Measurements from ENCODE around the gene SLC7A6. TPM values are rescaled to one million over a fixed set of nuclear protein-coding genes. Genes with fewer than 3 reads are reported as not detected.

The SLC7A6 gene
- polyA plus RNA-seq, 1 experiment: 27.4 TPM

DNA sequence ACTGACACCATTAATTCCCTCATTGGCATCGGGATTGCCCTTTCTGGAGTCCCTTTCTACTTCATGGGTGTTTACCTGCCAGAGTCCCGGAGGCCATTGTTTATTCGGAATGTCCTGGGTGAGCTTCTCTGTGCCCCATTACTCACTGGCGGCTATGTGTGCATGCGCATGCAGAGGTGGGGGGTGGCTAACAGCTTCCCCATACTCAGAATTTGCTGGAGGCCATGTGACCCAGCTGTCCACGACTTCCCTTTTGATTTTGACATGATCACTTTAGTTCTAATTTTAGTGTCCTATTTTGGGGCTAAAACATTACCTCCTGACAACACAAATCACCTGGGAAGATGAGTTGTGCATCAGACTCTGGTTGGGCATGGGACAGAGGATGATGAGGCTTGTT is 32.4 kb downstream of the SLC7A6 start:
- Histone ChIP-seq H3K4me3 (ENCODE audit: low read depth, low read length) (no peak overlapping the region), H3K9me3 (ENCODE audit: control insufficient read depth, insufficient read depth, low read length) (no peaks in the 10 kb centered on the region), H3K27ac (ENCODE audit: low read depth, low read length) (no peak overlapping the region), H3K27me3 (ENCODE audit: control insufficient read depth, insufficient read depth, low read length) (no peaks in the 10 kb centered on the region)
- CTCF ChIA-PET: interaction anchor here (0.8 to 1.5 kb wide), 2 partner anchors 34 to 35 kb away, joined by 4 to 7 read pairs; no protein-coding TSS in a partner anchor
- POLR2A ChIA-PET: interaction anchor here (1.2 to 1.4 kb wide), 2 partner anchors 11 to 14 kb away, joined by 3 to 4 read pairs; partner anchors contain the start of genes PRMT7 and SLC7A6OS
- TF ChIP-seq, protein P1, sequence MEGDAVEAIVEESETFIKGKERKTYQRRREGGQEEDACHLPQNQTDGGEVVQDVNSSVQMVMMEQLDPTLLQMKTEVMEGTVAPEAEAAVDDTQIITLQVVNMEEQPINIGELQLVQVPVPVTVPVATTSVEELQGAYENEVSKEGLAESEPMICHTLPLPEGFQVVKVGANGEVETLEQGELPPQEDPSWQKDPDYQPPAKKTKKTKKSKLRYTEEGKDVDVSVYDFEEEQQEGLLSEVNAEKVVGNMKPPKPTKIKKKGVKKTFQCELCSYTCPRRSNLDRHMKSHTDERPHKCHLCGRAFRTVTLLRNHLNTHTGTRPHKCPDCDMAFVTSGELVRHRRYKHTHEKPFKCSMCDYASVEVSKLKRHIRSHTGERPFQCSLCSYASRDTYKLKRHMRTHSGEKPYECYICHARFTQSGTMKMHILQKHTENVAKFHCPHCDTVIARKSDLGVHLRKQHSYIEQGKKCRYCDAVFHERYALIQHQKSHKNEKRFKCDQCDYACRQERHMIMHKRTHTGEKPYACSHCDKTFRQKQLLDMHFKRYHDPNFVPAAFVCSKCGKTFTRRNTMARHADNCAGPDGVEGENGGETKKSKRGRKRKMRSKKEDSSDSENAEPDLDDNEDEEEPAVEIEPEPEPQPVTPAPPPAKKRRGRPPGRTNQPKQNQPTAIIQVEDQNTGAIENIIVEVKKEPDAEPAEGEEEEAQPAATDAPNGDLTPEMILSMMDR (IDR thresholded peaks at IDR 0.05; ENCODE audit: low read depth, low read length): no peak
- no peak for DNase-seq (ENCODE audit: low read depth, low spot score)

DNA sequence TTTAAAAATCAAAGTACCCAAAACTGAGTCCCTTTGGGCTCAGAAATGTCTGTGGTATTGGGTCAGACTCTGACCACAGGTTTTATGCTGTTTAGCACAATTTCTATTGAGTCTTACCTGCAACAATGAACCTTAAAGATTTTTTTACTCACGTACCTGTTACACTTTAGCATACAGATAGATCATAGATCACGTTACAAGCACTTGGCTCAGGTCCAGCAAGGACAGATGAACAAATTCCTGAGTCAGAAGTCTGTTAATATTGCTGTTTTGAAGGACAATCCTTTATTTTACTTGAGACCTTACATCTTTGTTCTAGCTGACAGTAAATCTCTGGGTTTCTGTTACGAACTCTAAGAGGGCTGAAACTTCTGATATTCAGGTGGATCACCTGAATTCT is 33.6 kb downstream of the SLC7A6 start:
- Histone ChIP-seq H3K27ac (ENCODE audit: low read depth, low read length) (no peak overlapping the region), H3K4me3 (ENCODE audit: low read depth, low read length) (no peak overlapping the region), H3K9me3 (ENCODE audit: control insufficient read depth, insufficient read depth, low read length) (no peaks in the 10 kb centered on the region), H3K27me3 (ENCODE audit: control insufficient read depth, insufficient read depth, low read length) (no peaks in the 10 kb centered on the region)
- no peak for DNase-seq (ENCODE audit: low read depth, low spot score)
- POLR2A ChIA-PET: no interaction called here
- CTCF ChIA-PET: no interaction called here
- TF ChIP-seq, protein P1 (IDR thresholded peaks at IDR 0.05; ENCODE audit: low read depth, low read length): no peak

DNA sequence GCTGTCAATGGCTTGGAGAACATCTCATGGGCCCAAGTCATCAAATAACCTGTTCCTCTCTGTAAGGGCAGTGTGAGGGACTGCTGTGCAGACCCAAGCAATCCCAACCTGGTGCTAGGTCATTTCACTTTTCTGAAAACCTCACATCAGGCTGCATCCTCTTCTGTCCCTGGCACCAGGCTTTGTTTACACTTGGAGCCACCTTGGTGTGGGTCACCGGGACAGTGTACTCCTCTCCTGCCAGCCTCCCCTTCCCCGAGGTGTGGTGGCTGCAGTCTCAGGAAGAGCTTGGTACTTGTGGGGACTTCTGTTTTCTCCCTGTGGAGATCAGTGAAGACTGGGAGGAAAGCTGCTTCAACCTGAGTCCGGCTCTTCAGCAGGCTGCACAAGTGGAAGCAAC is 34.0 kb downstream of the SLC7A6 start:
- TF ChIP-seq, protein P1 (IDR thresholded peaks at IDR 0.05; ENCODE audit: low read depth, low read length): no peak
- ChIA-PET CTCF (no interaction called here), POLR2A (no interaction called here)
- H3K4me3 ChIP-seq (ENCODE audit: low read depth, low read length): no peak overlapping the region
- no peaks in the 10 kb centered on the region for H3K27me3 ChIP-seq (ENCODE audit: control insufficient read depth, insufficient read depth, low read length)
- DNase-seq (ENCODE audit: low read depth, low spot score): no peak
- no peaks in the 10 kb centered on the region for H3K9me3 ChIP-seq (ENCODE audit: control insufficient read depth, insufficient read depth, low read length)
- no peak overlapping the region for H3K27ac ChIP-seq (ENCODE audit: low read depth, low read length)

DNA sequence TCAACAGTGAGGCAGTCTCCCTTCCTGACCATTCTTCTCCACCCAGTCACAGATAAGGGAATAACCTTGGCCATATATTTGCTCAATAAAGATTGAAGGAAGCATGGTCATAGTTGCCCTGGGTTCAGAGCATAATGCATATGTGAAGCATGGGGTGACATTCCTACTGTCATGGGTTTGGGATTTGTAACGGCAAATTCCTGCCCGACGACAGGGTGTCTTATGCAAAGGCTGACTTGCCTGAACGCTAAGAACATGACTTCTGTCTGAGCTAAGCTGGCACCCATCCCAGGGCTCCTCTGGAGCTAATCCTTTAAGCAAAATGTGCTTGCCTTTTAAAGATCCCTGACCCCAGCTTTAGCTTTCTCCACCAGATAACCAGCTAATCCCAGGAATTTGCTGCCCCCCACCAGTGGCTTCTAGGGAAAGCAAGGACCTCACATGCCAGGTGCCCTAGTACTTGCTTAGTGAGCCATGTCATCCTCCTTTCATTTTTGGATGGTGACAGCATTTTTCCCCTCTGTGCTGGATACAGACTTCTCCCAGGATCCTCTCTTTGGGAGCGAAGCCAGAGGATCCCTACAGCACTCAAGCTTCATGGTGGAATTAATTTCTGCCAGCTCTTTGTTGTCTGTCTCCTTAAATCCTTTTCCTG is 34.7 kb downstream of the SLC7A6 start:
- ChIA-PET CTCF (interaction anchor here (0.8 to 1.7 kb wide), 3 partner anchors 29 to 37 kb away, joined by 6 to 9 read pairs (median 7); partner anchors contain the start of gene SLC7A6), POLR2A (interaction anchor here (2.3 kb wide), 1 partner anchor 12 kb away, joined by 10 read pairs; the partner anchor contains the start of genes PRMT7 and SLC7A6OS)
- Histone ChIP-seq H3K27ac (ENCODE audit: low read depth, low read length) (peak overlapping the region; percentile 21), H3K4me3 (ENCODE audit: low read depth, low read length) (no peak overlapping the region), H3K9me3 (ENCODE audit: control insufficient read depth, insufficient read depth, low read length) (no peaks in the 10 kb centered on the region), H3K27me3 (ENCODE audit: control insufficient read depth, insufficient read depth, low read length) (no peaks in the 10 kb centered on the region)
- DNase-seq (ENCODE audit: low read depth, low spot score): no peak
- TF ChIP-seq, protein P1 (IDR thresholded peaks at IDR 0.05; ENCODE audit: low read depth, low read length): no peak
